ENCODE measurements around the gene KDM3B.
"Not testable (repeated sequence)": the region's sequence is repeated elsewhere in the genome, so short reads cannot be mapped to it uniquely, and the experiment has no call there.

The KDM3B gene

GRCh38 chr5:138408023-138408422 lies 55.5 kb downstream of the KDM3B start:
- no peak for DNase-seq (ENCODE audit: low read depth)

GRCh38 chr5:138410996-138411640 lies 58.6 kb downstream of the KDM3B start:
- not testable (repeated sequence) for DNase-seq (ENCODE audit: low read depth)

GRCh38 chr5:138418444-138418843 lies 66.0 kb downstream of the KDM3B start:
- no peak for DNase-seq (ENCODE audit: low read depth)

- no peak for DNase-seq (ENCODE audit: low read depth)
Observed at GRCh38 chr5:138425079-138425478, 72.6 kb downstream of the KDM3B start.

GRCh38 chr5:138435943-138436342 lies 83.5 kb downstream of the KDM3B start:
- no peak for DNase-seq (ENCODE audit: low read depth)

- no peak for DNase-seq (ENCODE audit: low read depth)
Observed at GRCh38 chr5:138438003-138438723, 85.7 kb downstream of the KDM3B start.

GRCh38 chr5:138438724-138439476 lies 86.4 kb downstream of the KDM3B start, which contains the start of gene REEP2:
REEP2 (plus strand) TSS chr5:138439057; CDS start chr5:138439209, 152 bp downstream.
- peak; percentile 54 for DNase-seq (ENCODE audit: low read depth)

GRCh38 chr5:138439477-138440158 lies 87.1 kb downstream of the KDM3B start:
- no peak for DNase-seq (ENCODE audit: low read depth)

- no peak for DNase-seq (ENCODE audit: low read depth)
Observed at GRCh38 chr5:138440159-138441073, 87.9 kb downstream of the KDM3B start.

- DNase-seq (ENCODE audit: low read depth) = no peak
Observed at GRCh38 chr5:138441221-138441620, 88.7 kb downstream of the KDM3B start.

- no peak for DNase-seq (ENCODE audit: low read depth)
Observed at GRCh38 chr5:138444078-138444773, 91.7 kb downstream of the KDM3B start.

- no peak for DNase-seq (ENCODE audit: low read depth)
Observed at GRCh38 chr5:138444774-138445546, 92.5 kb downstream of the KDM3B start.

GRCh38 chr5:138445547-138446271 lies 93.2 kb downstream of the KDM3B start:
- no peak for DNase-seq (ENCODE audit: low read depth)

GRCh38 chr5:138448070-138448469 lies 95.6 kb downstream of the KDM3B start:
- DNase-seq (ENCODE audit: low read depth) = no peak

- DNase-seq (ENCODE audit: low read depth) = no peak
Observed at GRCh38 chr5:138448481-138449398, 96.3 kb downstream of the KDM3B start.

- peak; percentile 71 for DNase-seq (ENCODE audit: low read depth)
Observed at GRCh38 chr5:138449501-138450239, 97.2 kb downstream of the KDM3B start.

- DNase-seq (ENCODE audit: low read depth) = no peak
Observed at GRCh38 chr5:138450971-138451370, 98.5 kb downstream of the KDM3B start.

All from stimulated activated CD4-positive, alpha-beta T cell treated with anti-CD3 and anti-CD28 coated beads, Interleukin-2, amount 100 ng/mL, for 4 hours (primary cell).